CD4-positive, alpha-beta T cell treated with Interleukin-10 for 1 hour (primary cell): Measurements from ENCODE around the gene PEX14.

Source experiments
- DNase-seq: peaks from one replicate; pipeline ENCODE4 v3.0.0-alpha.2; 2020

PEX14 gene

GRCh38 chr1:10521537-10522157 is 46.9 kb downstream of the PEX14 start:
- DNase-seq: no peak

- no peak for DNase-seq
Observed at GRCh38 chr1:10522322-10522860, 47.6 kb downstream of the PEX14 start.

GRCh38 chr1:10525208-10525607 is 50.5 kb downstream of the PEX14 start:
- peak; percentile 55 for DNase-seq

DNA sequence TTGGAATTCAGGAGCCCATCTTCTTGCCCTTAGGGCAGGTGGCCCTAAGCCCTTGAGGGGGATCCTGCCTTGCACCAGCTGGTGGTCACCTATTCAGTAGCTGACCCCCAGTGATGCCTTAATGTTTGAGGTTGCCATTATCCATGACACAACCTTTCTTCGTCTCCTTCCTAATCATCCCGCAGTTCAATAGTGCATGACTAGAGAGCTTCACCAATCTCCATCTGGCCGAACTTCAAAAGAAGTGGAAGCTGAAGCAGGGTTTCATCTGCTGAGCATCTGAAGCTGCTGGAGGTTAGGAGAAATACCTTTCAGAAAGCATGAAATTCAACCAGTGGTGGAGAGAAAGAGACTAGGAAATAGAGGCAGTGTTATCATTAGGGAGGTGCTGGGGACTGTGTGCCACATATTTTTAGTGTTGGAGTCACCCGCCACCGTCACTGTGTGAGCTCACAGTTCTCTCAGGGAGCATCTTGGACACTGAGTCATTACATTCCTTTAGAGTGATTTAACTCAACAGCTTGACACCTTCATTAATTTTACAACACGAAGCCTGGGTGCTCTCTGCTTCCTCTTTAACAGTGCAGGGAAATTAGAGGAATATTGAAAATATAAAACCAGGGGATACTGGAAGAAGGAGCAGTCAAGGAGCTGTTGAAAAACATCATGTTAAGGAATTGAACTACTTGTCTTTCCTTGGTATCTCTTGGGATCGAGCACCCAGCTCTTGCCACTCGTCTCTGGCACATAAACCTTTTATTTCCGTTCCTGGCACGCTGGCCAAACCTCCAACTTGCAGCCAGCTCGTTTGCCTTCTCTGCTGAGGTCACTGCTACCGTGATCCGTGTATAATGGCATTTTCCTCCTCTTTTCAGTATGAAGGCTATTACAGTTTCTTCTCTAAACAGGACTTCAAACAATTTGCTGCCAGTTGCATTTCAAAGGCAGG is 53.6 kb downstream of the PEX14 start:
- no peak for DNase-seq

GRCh38 chr1:10529091-10529490 is 54.3 kb downstream of the PEX14 start:
- no peak for DNase-seq

DNA sequence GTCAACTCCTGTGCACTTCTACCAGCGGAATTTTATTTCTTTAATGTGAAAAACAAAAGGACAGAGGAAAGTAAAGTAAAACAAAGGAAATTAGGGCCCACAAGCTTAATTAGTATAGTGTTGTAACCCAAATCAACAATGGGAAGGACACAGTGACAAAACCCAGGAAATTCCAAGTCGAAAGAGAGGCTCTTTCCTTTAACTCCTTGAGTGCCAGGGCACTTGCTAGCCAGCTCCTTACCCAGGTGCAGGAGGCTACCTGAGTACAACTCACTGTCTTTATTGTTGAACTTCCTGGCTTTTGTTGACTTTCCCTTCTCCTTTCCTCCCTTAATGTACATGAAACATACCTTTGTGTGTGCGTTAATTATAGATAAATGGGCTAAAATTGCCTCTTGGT is 55.0 kb downstream of the PEX14 start:
- DNase-seq: no peak

GRCh38 chr1:10530281-10530740 is 55.6 kb downstream of the PEX14 start:
- DNase-seq: no peak

DNA sequence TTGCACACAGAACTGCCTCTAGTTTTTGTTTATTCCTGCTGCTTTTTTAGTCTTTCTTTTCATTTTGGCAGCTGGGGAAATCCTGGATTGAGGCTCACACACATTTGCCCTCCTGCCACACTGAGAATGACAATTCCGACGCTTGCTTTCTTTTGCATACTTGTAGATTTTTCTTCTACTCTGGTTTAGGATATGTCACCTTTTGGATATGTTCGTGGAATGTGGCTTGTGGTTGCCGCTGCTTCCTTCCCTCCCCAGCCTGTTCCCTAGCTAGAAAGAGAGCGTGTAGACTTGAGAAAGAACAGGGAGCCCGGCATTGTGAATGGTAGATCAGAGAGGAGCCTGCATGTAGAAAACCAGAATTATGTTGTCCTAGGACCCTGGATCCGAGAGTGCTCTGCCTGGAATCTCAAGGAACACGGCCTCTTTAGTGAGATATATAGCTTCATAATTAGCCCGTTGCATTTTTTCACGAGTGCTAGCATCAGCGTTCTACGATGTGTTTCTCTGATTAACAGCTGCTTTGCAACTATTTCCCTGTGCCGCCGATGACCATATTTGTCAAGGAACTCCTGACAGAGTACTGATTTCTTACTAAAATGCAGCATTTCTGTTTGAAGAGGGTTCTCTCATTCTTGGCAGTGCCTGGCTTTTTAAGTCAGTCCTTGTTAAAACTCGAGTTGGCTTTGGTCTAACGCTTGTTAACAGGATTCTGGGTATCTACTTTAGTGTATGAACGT is 56.2 kb downstream of the PEX14 start:
- no peak for DNase-seq

DNA sequence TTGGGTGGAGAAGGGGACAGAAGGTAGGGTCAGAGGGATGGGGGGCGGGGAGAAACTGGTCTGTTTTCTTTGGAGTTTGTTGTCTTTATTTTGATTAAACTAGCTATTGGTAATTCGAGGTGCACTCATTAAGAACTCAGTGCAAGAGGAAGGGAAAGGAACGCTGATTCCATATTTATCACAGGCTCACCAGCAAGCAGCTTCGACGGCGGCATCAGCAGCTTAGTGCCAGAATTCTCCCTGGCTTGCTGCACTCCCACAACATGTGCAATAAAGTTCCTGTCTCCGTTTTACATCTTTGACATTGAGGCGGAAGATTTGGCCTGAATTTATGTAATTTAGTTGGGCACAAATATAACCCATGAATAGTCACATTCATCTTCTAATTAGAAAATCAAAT is 57.6 kb downstream of the PEX14 start:
- no peak for DNase-seq

DNA sequence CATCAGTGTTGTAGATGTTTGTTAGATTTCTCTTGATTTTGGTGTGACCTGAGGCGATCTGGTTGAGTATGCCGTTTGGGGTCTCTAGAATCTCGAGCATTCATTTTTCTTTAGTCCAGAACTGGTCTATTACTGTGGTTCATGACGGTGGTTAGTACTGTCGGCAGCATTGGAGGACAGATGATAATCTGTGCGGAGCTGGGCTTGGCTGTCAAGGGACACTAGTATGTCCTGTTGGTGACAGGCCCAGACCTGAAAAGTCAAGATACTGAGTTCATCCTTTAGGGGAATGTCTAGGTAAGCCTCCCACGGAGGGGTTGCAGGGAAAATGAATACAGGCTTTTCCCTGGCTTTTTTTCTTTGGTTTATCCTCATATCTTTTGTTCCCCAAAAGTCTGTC is 59.8 kb downstream of the PEX14 start:
- no peak for DNase-seq

GRCh38 chr1:10536133-10536770 is 61.5 kb downstream of the PEX14 start:
- DNase-seq: no peak

GRCh38 chr1:10537082-10537766 is 62.5 kb downstream of the PEX14 start:
- DNase-seq: no peak

DNA sequence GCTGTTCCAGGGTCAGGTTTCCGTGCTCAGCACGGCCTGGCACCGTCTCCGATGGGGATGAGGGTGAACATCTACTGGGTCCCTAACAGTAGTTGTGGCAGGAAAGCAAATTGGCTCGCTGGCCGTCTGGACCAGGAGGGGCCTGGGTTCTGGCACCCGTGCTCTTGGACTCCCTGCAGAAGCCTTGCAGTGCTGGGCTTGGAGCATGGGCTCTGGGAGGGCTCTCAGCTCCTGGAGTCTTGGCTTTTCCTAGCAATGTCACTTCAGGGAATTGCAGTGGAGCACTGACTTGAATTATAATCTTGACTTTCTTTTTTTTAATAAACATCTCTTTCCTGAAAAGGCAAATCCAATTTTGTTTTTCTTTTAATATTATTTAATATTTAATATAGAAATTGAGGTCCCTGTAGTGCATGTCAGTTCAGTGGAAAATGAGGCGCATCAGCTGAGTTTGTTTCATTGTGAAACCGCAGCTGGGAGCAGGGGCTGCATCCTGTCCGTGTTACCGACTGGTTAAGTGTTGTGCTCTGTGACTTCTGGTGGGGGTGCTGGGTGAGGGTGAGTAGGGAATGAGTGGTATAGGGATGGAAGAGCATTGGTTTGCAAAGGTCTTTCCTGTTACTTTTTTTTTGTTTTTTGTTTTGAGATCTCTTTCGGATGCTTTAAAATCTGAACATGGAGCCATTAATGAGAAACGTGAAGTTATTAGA is 64.1 kb downstream of the PEX14 start:
- no peak for DNase-seq

- DNase-seq: no peak
Observed at GRCh38 chr1:10539411-10540043, 64.8 kb downstream of the PEX14 start.

- DNase-seq: no peak
Observed at GRCh38 chr1:10540277-10541005, 65.7 kb downstream of the PEX14 start.

DNA sequence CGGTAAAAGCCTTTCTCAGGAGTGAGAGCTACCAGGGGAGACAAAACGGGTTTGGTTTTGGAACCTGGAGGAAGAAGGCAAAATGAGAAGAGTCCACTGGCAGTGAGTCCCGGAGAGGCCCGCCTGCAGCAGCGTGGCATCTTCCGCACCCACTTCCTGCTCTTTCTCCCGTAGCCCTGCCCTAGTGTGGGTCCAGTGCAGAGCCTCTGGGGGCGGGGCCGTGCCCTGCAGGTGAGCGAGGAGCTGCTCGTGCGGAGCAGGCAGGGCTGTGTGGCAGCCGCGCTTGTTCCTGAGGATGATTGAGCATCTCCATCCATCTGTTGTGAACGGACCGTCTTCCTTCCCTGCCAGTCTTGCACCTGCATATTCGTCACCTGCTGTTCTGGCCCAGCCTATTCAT is 66.5 kb downstream of the PEX14 start:
- no peak for DNase-seq

DNA sequence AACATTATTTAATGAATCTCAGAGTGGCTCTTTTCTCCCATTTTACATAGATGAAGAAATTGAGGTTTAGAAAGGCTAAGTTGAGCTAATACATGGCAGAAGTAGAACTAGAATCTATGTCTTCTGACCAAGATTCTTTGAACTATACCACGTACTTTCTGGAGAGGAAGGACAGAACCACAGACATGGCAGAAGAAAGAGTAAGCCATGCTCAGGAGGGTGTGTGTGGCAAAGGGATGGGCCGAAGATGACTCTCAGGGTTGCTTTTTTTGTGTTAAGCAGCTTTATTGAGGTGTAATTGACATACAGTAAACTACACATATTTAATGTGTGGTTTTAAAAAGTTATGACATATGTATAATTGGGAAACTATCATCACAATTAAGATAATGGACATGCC is 69.5 kb downstream of the PEX14 start:
- DNase-seq: peak; percentile 36

DNA sequence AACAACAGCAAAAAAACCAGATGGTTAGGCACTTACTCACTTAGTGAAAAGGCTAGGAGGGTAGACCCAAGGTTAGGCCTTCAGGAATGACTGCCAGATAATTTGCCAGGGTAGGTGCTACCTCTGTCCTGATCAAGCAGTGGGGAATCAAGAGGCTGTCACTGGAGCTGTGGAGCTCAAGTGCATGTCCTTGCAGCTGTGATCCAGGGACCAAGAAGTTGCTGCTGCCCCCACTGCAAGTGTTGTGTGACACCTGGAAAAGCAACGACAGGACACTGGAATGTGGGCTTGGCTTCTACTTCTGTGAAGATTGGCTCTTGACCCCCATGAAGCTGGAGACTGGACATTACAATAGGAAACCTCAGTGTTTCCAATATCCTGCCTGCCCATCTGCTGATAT is 72.1 kb downstream of the PEX14 start:
- DNase-seq: no peak

- no peak for DNase-seq
Observed at GRCh38 chr1:10549904-10550664, 75.3 kb downstream of the PEX14 start.
